Natural killer cell (primary cell): ENCODE measurements around the gene PRKCB. TPM values are rescaled to one million over a fixed set of nuclear protein-coding genes. Genes with fewer than 3 reads are reported as not detected.
"Not testable (repeated sequence)": the region's sequence is repeated elsewhere in the genome, so short reads cannot be mapped to it uniquely, and the experiment has no call there.

Experiments used
- ATAC-seq, 3 donors: fragments of 150-1000 bp in 2 of 3; fragments of 200-7000 bp in 1 of 3; cut with Tn5 transposase; 1 replicate in 1 of 3; 2 replicates in 2 of 3; pipeline ENCODE4 v1.10.0; 2021; ENCODE audit warnings: mild to moderate bottlenecking in 2 of 3, moderate library complexity in 2 of 3
- DNase-seq, 2 donors: peaks; one replicate each; pipeline versions ENCODE4 v3.0.0 to v3.0.0-alpha.2; 2013 to 2021; ENCODE audit warnings: mixed read lengths in 1 of 2
- H3K27ac ChIP-seq: one replicate; pipeline ENCODE4 v1.5.1; 2013; ENCODE audit warnings: mild to moderate bottlenecking, low read length
- H3K27me3 ChIP-seq: one replicate; pipeline ENCODE4 v1.6.1; 2013; ENCODE audit warnings: low read length; ENCODE audit not compliant: control insufficient read depth, insufficient read depth
- H3K36me3 ChIP-seq: one replicate; pipeline ENCODE4 v1.6.1; 2013; ENCODE audit warnings: low read length; ENCODE audit not compliant: control insufficient read depth, insufficient read depth
- H3K4me1 ChIP-seq: one replicate; pipeline ENCODE4 v1.6.1; 2013; ENCODE audit warnings: low read length; ENCODE audit not compliant: control insufficient read depth, insufficient read depth
- H3K4me3 ChIP-seq: one replicate; pipeline ENCODE4 v1.5.1; 2013; ENCODE audit warnings: low read length
- H3K9me3 ChIP-seq: one replicate; pipeline ENCODE4 v1.6.1; 2013; ENCODE audit warnings: low read length; ENCODE audit not compliant: control insufficient read depth, insufficient read depth
- H3K27ac Mint-ChIP-seq, 2 donors: one replicate each; pipeline ENCODE4 v1.8.0; 2022; ENCODE audit warnings: mild to moderate bottlenecking in 2 of 2, mixed read lengths in 2 of 2, moderate library complexity in 1 of 2
- H3K27me3 Mint-ChIP-seq, 2 donors: one replicate each; pipeline ENCODE4 v1.8.0; 2022; ENCODE audit warnings: low read depth in 2 of 2, mixed read lengths in 2 of 2
- H3K36me3 Mint-ChIP-seq: one replicate; pipeline ENCODE4 v1.8.0; 2022; ENCODE audit warnings: mixed read lengths
- H3K4me1 Mint-ChIP-seq, 2 donors: one replicate each; pipeline ENCODE4 v1.8.0; 2022; ENCODE audit warnings: mixed read lengths in 2 of 2
- H3K4me3 Mint-ChIP-seq: one replicate; pipeline ENCODE4 v1.8.0; 2022; ENCODE audit warnings: mild to moderate bottlenecking, moderate library complexity, mixed read lengths
- H3K9me3 Mint-ChIP-seq, 2 donors: one replicate each; pipeline ENCODE4 v1.8.0; 2022; ENCODE audit warnings: mixed read lengths in 2 of 2
- WGBS: methylation state at CpG from one replicate; pipeline ENCODE4 v1.1.7; 2013; ENCODE audit warnings: missing lambda C conversion rate; ENCODE audit not compliant: insufficient coverage; 5-methylcytosine and 5-hydroxymethylcytosine counted together
- intact Hi-C: fragments of 100-400 bp; cut with micrococcal nuclease; formaldehyde crosslinking; loops from one replicate; pipeline ENCODE4 v1.14.2; 2022
- total RNA-seq, 4 donors: library from RNA; stranded (reverse); fragments of 120-200 nt in 1 of 4; gene quantifications; one replicate each; pipeline versions ENCODE4 v1.2.3 to v1.2.4, GENCODE V29; 2013 to 2022
- TF ChIP-seq, protein P1 (sequence below): fragments of 200-600 bp; IDR thresholded peaks from one replicate; pipeline ENCODE4 v1.8.0; 2022; ENCODE audit warnings: antibody characterized with exemption

Gene PRKCB
- total RNA-seq, 3 donors from 2014 or later (not counting 1 experiment from before 2014, with no cell fraction given) = 182 to 222 (median 183) TPM

DNA sequence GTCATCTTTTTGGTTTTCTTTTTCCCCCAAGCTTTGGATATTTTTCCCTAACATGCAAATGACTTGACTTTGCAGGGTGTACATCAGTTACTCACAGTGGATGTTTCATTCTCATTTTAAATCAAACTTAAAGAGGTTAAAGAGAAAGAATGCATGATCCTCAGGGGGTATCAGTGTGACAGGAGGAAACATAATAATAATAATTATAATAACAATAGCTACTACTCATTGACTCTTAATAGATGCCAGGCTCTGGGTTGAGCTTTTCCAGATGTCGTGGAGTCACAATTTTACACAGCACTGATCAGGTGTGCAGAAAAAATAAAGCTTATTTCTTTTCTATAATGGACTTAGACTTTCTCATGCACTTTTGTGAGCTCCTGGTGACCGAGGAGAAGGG, 263.1 kb downstream of the PRKCB start:
- Mint-ChIP-seq H3K27ac (no peak overlapping the region), H3K4me1 (peaks cover 17 to 36% of the 10 kb centered on the region in 2 donors), H3K9me3 (no peaks in the 10 kb centered on the region), H3K27me3 (no peaks in the 10 kb centered on the region), H3K36me3 (peaks cover 16% of the 10 kb centered on the region), H3K4me3 (no peak overlapping the region)
- TF ChIP-seq, protein P1, sequence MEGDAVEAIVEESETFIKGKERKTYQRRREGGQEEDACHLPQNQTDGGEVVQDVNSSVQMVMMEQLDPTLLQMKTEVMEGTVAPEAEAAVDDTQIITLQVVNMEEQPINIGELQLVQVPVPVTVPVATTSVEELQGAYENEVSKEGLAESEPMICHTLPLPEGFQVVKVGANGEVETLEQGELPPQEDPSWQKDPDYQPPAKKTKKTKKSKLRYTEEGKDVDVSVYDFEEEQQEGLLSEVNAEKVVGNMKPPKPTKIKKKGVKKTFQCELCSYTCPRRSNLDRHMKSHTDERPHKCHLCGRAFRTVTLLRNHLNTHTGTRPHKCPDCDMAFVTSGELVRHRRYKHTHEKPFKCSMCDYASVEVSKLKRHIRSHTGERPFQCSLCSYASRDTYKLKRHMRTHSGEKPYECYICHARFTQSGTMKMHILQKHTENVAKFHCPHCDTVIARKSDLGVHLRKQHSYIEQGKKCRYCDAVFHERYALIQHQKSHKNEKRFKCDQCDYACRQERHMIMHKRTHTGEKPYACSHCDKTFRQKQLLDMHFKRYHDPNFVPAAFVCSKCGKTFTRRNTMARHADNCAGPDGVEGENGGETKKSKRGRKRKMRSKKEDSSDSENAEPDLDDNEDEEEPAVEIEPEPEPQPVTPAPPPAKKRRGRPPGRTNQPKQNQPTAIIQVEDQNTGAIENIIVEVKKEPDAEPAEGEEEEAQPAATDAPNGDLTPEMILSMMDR = no peak
- Histone ChIP-seq H3K36me3 (peaks cover 36% of the 10 kb centered on the region), H3K4me1 (no peaks in the 10 kb centered on the region), H3K27me3 (no peaks in the 10 kb centered on the region), H3K4me3 (no peak overlapping the region), H3K9me3 (no peaks in the 10 kb centered on the region), H3K27ac (no peak overlapping the region)
- ATAC-seq (no peak), DNase-seq (no peak)
- intact Hi-C loops = no loop called here
- 69% methylated on average over 2 of the region's 2 CpGs for WGBS

DNA sequence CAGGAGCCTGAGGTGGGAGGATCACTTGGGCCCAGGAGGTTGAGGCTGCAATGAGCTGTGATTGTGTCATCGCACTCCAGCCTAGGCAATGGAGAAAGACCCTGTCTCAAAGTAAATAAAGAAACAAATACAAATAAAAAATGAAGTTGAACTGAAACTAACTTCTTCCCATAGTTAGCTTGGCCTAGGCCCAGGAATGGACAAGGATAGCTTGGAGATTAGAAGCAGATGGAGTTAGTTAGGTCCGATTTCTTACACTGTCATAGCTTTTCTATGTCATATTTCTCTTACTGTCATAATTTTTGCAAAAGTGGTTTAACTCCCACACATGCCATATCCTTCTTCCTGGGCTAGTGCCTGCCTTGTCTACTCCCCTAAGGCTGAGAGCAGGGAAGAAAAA, 265.6 kb downstream of the PRKCB start:
- TF ChIP-seq, protein P1 = no peak
- Mint-ChIP-seq H3K4me3 (no peak overlapping the region), H3K27me3 (no peaks in the 10 kb centered on the region), H3K9me3 (no peaks in the 10 kb centered on the region), H3K4me1 (peaks cover 27 to 42% of the 10 kb centered on the region in 2 donors), H3K27ac (peak overlapping the region; percentile 30 to 87), H3K36me3 (no peaks in the 10 kb centered on the region)
- Histone ChIP-seq H3K4me1 (no peaks in the 10 kb centered on the region), H3K27me3 (no peaks in the 10 kb centered on the region), H3K4me3 (no peak overlapping the region), H3K9me3 (no peaks in the 10 kb centered on the region), H3K27ac (no peak overlapping the region), H3K36me3 (peaks cover 16% of the 10 kb centered on the region)
- WGBS = 100% methylated on average over 1 of the region's 2 CpGs
- ATAC-seq (no peak), DNase-seq (no peak)
- intact Hi-C loops = no loop called here

DNA sequence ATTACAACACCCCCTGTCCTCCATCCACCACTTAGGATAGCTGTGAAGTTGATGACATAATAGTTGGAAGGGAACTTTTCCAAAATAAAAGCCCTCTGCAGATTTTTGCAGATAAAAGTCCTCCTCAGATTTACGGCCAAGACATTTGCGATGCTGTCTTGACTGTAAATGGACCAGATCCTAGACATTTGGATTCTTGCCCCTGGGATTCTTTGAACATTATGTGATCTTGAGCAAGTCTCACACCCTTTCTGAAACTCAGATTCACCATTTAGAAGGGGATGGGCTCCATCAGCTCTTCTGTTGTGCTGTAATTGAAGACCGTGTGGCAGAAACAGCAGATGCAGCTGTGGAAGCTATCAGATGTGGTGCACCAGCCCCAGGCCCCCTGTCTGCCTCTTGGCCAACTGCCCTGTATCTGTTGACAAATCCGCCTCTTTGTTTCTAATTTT, 266.5 kb downstream of the PRKCB start:
- no peak overlapping the region for H3K27ac ChIP-seq

DNA sequence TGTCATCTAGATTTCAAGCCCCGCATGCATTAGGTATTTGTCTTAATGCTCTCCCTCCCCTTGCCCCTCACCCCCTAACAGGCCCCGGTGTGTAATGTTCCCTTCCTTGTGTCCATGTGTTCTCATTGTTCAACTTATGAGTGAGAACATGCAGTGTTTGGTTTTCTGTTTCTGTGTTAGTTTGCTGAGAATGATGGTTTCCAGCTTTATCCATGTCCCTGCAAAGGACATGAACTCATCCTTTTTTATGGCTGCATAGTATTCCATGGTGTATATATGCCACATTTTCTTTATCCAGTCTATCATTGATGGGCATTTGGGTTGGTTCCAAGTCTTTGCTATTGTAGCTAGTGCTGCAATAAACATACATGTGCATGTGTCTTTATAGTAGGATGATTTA, 269.7 kb downstream of the PRKCB start:
- H3K27ac Mint-ChIP-seq, H3K36me3 Mint-ChIP-seq, H3K4me3 ChIP-seq, H3K27ac ChIP-seq, H3K36me3 ChIP-seq, DNase-seq, ATAC-seq, H3K9me3 ChIP-seq, H3K4me3 Mint-ChIP-seq, H3K27me3 Mint-ChIP-seq, H3K9me3 Mint-ChIP-seq, intact Hi-C loops, H3K4me1 ChIP-seq, H3K27me3 ChIP-seq: not testable (repeated sequence)
- H3K4me1 Mint-ChIP-seq = peaks cover 25 to 28% of the 10 kb centered on the region in 2 donors
- 89% methylated on average over 1 of the region's 2 CpGs for WGBS

More for the DNA sequence above, 266.5 kb downstream of the PRKCB start:
- no peak for DNase-seq
- 97% methylated on average over 4 of the region's 4 CpGs for WGBS
- Mint-ChIP-seq H3K4me1 (peaks cover 31 to 42% of the 10 kb centered on the region in 2 donors), H3K4me3 (no peak overlapping the region), H3K27ac (peak overlapping the region; percentile 30 to 87), H3K9me3 (no peaks in the 10 kb centered on the region), H3K27me3 (no peaks in the 10 kb centered on the region), H3K36me3 (no peaks in the 10 kb centered on the region)
- H3K4me3 ChIP-seq = no peak overlapping the region
- no peaks in the 10 kb centered on the region for H3K9me3 ChIP-seq
- intact Hi-C loops = no loop called here
- TF ChIP-seq, protein P1 = no peak
- no peaks in the 10 kb centered on the region for H3K27me3 ChIP-seq
- H3K4me1 ChIP-seq = no peaks in the 10 kb centered on the region
- peaks cover 17% of the 10 kb centered on the region for H3K36me3 ChIP-seq
- ATAC-seq = peak in 1 of 3 donors; percentile 42

DNA sequence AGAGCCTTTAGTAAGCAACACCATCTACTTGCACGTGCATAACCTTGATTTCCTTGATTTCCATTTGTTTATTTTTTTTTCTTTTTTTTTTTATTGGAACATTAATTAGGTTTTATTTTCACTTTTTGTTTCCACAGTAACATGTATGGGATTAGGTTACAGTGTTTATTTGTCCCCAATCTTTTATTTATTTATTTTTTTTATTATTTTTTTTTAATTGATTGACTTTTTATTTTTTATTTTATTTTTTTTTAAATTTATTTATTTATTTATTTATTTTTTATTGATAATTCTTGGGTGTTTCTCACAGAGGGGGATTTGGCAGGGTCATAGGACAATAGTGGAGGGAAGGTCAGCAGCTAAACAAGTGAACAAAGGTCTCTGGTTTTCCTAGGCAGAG, 272.3 kb downstream of the PRKCB start:
- H3K4me1 ChIP-seq, ATAC-seq, H3K9me3 ChIP-seq, H3K27me3 Mint-ChIP-seq, H3K27me3 ChIP-seq, H3K36me3 ChIP-seq, H3K4me3 Mint-ChIP-seq, intact Hi-C loops, H3K36me3 Mint-ChIP-seq, H3K27ac ChIP-seq, DNase-seq, H3K4me3 ChIP-seq, H3K9me3 Mint-ChIP-seq: not testable (repeated sequence)
- H3K27ac Mint-ChIP-seq = peak overlapping the region in 1 of 2 donors; percentile 36
- H3K4me1 Mint-ChIP-seq = peaks cover 13 to 15% of the 10 kb centered on the region in 2 donors
- WGBS = no CpG with 5 or more reads among the region's 1 CpG
